ENCODE results near the gene ETV6.

DNA sequence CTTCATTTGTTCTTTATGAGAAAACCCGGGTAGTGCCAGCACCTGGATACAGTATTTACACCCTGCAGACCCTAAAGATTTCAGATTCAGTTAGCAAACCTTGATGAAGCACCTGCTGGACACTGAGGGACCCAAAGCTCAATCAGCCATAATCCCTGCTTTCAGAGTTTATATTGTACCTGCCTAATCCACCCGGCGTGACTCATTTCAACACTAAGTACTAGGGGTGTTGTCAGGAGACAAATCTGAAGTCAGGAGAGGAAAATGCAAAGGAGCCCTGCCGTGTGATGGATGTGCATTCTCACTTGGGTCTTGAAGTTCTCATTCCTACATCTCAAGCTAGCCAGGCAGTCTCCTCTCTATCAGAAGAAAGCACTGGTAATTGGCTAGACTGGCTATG is 244.5 kb downstream of the ETV6 start:
- TF ChIP-seq, protein P1, sequence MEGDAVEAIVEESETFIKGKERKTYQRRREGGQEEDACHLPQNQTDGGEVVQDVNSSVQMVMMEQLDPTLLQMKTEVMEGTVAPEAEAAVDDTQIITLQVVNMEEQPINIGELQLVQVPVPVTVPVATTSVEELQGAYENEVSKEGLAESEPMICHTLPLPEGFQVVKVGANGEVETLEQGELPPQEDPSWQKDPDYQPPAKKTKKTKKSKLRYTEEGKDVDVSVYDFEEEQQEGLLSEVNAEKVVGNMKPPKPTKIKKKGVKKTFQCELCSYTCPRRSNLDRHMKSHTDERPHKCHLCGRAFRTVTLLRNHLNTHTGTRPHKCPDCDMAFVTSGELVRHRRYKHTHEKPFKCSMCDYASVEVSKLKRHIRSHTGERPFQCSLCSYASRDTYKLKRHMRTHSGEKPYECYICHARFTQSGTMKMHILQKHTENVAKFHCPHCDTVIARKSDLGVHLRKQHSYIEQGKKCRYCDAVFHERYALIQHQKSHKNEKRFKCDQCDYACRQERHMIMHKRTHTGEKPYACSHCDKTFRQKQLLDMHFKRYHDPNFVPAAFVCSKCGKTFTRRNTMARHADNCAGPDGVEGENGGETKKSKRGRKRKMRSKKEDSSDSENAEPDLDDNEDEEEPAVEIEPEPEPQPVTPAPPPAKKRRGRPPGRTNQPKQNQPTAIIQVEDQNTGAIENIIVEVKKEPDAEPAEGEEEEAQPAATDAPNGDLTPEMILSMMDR (conservative IDR thresholded peaks at IDR 0.05; ENCODE audit: low read length), result no peak
- no peak for TF ChIP-seq EZH2phosphoT487 (IDR thresholded peaks at IDR 0.05; ENCODE audit: borderline replicate concordance)
